NCI-H2107 treated with DMSO at 0.1 percent for 48 hours (cell line): ENCODE measurements around the gene FOXD2.

Experiments
- DNase-seq: peaks from one replicate; lab custom pipeline; 2025; ENCODE audit not compliant: unreplicated experiment; lab: John Stamatoyannopoulos, UW

The FOXD2 gene

DNA sequence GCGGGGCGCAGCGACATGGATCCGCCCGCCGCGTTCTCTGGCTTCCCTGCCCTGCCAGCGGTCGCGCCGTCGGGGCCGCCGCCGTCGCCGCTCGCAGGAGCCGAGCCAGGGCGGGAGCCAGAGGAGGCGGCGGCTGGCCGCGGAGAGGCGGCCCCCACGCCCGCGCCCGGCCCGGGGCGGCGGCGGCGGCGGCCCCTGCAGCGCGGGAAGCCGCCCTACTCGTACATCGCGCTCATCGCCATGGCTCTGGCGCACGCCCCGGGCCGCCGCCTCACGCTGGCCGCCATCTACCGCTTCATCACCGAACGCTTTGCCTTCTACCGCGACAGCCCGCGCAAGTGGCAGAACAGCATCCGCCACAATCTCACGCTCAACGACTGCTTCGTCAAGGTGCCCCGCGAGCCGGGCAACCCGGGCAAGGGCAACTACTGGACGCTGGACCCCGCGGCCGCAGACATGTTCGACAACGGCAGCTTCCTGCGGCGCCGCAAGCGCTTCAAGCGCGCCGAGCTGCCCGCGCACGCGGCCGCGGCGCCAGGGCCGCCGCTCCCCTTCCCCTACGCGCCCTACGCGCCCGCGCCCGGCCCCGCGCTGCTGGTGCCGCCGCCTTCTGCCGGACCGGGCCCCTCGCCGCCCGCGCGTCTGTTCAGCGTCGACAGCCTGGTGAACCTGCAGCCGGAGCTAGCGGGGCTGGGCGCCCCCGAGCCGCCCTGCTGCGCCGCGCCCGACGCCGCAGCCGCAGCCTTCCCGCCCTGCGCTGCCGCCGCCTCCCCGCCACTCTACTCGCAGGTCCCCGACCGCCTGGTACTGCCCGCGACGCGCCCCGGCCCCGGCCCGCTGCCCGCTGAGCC is 21.3 kb upstream of the FOXD2 start:
- DNase-seq = no peak

DNA sequence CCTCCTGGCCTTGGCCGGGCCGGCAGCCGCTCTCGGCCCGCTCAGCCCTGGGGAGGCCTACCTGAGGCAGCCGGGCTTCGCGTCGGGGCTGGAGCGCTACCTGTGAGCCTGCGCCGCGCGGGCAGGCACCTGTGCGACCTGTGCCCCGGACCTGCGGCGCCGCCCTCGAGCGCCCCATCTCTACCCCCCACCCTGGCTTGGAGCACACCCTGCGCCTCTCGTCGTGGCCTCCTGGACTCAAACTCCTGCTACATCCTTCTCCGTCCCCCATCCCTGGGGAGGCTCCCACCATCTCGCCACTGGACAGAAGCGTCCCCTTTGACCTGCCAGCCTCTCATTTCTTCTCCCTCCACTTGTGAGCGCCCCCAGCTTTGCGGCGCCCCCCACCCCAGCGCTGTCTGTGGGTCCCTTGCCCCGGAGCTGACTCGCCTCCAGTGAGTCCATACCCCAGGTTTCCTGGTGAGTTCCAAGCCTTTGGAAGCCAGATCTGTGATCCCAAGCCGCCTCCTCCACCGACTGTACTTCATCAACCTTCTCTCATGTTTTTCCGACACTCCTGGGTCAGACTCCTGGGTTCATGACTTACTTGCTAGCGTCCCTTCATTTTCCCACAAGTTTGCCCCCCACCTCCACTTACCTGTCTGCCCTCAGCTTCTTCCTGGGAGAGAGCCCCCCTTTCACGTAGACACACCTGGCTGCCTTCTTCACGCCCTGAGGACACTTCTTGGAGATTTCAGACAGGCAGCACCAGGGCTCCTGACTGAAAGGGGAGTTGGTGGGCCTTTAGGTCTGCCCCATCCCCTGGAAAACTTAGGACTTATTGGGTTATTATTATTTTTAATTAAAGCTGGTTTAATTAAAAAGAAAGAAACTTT is 20.4 kb upstream of the FOXD2 start:
- no peak for DNase-seq

DNA sequence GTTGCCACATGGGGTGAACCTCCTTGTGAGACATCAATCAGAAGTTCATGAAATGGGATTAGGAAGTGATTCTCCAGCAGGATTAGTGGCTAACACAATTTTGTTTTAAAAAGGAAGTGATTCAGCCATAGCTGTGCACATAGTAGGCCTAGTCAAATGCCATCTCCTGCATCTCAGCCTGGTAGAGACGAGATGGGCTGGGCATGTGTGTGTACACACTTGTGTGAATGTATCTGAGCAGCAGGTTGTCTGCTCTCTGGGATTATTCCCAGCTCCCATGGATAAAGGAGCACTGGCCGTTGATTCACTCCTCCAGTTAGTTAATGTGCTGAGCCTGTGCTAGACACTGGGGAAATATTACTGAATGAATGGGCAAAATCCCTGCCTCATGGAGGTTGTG is 19.7 kb upstream of the FOXD2 start:
- no peak for DNase-seq

DNA sequence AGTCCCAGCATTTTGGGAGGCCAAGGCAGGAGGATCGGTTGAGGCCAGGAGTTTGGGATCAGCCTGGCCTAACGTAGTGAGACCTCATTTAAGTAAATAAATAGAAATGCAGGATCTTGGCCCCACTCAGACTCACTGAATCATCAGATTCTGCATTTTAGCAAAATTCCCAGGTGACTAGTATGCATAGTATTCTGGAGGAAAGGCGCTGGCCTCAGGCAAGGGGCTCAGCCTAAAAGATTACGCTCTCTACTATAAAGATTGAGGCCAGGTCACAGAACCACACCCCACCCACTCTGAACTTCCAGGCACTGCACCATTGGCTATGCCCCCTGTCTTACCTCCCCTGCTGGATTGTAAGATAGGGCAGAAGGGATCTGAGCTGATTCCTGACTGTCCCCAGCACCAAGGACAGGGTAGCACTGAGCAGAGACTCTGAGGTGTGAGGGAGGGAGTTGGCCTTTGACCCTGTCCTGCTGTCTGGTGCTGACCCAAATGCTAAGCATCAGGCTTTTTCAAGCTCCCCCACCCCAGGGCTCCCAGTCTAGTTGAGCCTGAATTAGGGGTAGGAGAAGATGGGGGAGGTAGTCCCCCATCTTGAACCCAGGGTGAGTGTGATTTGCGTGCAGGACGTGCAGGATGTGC is 19.0 kb upstream of the FOXD2 start:
- no peak for DNase-seq

DNA sequence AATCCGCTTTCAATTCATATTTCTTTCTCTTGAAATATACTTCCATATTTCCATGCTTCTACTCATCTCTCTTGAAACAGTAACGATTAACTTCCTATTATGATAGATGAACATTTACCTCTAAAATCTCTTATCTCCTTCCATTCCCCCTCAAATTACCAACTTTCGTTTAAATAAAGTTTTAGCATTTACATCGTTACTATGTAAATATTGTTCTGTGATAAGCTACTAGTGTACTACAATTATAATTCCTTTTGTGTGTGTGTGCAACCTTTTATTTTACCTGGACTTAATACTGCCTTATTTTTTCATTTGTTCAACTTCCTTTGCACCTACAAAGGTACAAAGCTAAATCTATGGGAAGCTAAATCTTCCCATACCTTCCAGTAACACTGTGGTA is 17.3 kb upstream of the FOXD2 start:
- DNase-seq = no peak

DNA sequence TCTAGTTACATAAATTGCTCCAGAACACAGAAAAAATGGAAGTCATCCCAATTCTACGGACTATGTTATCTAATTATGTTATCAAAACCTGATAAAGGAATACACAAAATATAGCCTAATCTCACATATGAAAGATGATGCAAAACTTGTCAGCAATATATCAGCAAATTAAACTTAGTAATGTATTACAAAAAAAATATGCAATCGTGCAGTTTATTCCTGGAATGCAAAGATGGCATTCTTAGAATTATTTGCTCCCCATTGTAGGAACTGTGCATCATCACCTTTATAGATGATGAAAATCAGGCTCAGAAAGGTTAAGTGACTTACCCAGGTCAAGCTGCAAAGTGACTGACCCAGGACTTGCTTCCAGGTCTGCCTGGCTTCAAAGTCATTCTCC is 14.0 kb upstream of the FOXD2 start:
- DNase-seq = no peak

DNA sequence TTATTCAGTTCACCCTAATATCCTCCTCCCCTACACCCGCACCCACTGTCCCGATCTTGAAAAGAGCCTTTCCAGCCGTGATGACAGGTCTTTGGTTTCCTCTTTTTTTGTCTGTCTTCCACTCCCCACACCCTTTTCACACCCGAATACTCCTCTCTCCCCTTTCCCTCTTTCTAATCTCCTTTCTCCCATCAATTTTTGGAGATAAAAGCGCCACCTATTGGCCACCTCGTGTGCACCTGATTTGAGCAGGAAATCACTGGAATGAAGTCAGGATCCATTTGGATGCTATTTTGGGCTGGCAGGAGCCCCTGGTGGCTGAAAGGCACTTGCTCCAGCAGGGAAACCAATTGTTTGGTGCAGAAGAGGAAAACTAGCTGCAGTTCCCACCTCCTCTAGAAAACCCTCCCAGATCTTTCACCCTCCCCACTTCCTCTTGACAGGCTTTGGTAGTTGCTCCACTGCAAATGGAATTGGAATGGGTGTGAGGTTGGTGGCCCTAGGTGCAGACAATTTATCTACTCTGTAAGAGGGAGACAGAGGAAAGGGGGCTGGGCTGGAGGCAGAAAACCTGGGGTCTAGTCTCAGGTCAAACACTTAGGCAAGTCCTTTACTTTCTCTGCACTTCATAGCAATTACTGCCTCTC is 13.4 kb upstream of the FOXD2 start:
- peak; percentile 49 for DNase-seq

DNA sequence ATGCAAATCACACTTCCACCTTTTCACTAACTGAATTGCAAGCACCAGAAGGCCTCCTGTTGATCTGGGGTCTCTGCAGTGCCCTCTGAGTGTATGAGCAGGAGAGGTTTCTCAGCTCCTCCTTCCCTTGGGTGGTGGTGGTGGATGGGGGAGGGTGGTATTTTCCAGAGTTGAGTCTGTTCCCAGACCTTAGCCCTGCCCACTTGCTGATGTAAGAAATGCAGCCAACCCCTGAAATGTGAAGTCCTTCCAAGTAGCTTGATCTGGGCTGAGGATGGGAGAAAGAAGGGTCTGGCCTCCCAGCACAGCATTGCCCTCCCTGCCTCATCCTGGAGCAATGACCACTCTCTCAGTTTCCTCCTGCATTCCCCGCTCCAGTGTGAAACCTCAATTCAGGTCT is 6.3 kb upstream of the FOXD2 start:
- DNase-seq = no peak

DNA sequence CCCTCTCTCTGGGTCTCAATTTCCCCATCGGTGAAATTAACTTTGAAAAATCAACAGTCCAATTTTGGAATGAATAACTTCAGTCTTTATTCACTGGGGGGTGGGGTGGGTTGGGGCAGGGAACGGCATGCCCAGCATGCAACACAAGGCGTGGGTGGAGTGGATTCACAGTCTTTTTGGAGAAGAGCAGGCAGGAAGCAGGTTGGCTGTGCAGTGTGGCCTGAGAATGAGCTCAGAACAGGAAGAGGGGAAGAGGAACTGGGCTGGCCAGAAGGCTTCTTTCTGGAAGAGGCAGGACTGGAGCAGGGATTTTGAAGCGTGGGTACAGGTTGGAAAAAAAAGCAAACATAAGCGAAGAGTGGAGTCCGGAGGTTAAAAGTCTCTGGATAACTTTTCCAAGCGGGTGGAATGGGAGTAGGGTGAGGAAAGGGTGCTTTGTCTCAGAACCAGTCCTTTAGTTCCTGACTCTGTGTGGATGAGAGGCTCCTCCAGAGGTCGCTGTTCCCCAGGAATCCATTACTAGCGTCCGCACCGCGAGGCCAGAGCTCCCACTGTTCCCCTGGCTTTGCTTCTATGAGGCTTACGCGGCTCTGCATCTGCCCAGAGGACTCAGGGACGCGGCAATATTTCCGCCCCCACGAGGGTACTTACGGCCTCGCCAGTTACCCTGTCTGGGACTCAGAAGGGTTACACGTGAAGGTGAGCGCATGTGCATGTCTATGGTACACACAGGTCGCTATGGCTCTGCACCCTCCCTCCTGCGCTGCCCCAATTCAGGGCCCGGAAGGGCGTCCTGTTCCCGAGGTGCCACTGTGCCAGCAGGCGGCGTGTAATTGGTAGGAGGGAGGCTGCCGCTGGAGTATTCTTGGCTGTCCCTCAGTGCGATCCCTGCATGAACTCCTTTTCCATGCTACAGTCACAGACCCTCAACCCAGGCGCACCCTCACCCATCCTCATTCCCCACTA is 5.5 kb upstream of the FOXD2 start:
- no peak for DNase-seq

DNA sequence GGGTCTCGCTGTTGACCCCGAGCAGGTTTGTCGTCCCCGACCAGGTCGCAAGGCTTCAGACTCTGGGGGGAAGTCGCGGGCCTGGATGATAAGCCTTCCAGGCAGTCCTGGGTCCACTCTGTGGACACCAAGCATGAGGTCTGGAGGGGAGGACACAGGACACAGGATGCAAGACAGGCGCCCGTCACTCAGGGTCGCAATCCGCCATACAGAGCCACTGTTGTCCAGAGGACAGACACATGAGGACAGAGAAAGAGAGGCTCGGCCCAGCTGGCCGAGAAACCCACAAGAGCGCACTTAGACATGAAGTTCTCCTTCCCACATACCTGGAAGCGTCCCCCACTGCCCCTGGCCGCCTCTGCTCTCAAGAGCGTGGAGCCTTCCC is 4.8 kb upstream of the FOXD2 start:
- DNase-seq = no peak

DNA sequence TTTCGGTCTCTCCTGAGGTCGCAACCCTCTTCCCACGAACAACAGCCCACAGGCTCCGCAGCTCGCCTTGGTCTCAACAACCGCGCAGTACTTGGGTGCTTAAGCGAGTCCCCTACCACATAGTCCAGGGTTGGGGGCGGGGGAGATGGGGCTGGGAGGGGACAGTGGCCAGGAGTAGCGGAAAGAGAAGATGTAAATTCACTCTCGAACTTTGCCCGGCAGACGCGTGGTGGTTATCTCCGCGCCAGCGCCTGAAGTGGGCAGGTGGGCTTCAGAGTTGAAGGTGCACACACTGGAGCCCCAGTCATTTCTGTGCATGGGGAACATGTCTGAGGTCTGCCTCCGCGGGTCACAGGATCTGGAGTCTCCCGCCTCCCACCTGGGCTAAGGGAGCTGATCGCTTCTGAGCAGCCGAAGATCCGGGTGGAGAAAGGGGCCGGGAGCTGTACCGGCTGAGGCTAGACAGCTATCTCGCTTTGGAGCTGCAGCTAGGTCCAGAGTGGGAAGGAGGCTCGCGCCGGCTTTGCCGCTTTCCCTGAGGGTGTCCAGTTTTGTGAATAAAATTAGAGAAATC is 4.3 kb upstream of the FOXD2 start:
- no peak for DNase-seq

DNA sequence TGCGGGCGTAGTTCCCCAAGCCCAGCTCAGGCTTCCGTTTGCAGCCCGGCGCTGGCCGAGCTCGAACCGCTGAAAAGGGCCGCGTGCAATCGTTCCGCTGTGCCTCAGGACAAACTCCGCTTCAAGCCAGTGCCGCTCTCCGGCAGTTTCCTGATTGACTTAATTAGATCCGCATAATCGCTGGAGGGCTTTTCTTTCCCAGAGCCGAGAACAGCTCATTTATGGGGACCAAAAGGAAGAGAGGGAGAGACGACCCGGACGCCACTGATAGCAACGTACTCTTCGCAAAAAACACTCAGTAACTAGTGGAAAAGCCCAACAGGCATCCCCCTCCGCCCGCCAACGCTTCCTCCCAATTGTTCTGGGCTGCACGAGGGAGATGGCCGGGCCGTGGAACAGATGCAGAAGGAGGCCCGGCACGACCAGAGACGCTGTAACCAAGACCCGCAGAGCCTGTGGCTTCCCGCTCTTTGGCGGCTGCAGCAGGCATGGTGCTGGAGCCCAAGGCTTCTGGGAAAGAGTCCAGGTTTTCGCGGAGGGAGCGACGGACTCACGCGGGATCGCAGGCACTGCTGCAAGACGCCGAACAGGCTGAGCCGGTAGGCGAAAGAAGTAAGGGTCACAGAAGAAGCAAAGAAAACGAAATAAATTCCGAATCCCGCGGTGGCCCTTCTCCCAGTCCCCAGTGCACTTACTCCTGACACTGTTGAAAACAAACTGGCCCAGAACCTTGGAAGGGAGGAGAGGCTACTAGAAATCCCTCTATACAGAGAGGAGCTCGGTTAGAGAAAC is 3.6 kb upstream of the FOXD2 start:
- DNase-seq = no peak

DNA sequence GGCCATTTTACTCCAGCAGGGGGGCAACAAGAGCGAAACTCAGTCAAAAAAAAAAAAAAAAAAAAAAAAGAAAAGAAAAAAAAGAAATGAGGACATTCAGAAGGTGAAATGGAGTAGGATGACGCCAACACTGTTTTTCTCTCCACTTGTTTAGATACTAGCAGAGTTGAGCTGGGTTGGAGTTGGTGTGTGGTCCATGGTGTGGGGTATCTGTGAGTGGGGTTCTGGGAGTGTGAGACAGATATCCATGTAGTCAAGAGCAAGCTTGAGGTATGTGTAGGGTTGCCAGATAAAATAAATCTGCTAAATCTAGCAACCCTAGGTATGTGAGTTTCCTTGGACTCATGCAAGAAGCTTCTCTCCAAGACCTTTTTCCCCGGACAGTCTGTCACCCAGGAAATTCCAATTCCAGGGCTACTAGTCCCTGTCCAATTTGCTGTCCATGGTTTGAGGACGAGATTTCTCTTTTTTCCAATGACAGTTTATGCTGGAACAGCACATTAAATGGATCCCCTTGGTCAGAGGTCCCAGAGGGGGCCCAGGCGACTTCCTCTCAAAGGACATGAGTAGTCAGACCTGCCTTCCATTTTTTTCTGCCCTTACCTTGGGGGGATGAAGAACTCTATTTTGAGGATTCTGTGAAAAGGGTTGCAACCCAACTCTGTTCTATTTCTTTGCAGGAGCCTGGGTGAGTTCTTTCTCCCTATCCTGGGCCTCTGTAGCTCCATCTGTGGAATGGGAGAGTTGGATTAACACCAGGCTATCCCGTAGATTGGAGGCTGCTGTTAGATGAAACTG is 2.1 kb upstream of the FOXD2 start:
- no peak for DNase-seq

DNA sequence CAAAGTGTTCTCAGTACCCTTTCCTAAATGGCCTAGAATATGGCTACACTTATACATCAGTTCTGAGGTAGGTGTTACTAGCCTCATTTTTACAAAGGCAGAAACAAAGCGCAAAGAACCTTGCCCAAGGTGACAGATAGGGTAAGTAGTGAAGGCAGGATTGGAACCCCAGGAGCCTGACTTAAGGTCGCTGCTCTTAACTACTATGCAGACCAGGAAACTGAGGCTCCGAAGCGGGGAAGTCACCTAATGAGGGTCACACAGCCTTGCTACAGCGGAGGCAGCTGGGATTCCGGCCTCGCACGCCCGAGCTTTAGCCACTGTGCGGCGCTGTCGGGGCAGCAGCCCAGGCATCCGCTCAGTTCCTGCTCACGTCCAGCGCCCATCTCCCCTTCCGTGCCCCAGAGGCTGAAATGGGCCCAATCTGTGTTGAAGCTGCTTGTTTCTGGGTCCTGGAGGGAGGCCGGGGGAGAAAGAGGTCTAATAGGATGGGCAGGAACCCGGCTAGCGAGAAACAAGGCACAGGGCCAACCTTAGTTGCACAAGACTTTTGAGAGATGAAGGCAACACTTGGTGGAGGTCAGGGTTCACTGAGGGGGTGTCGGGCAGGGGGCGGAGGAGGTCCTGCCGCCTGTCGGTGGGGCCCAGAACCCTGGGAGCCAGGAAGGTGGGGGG is 1.4 kb upstream of the FOXD2 start:
- DNase-seq = peak; percentile 43

DNA sequence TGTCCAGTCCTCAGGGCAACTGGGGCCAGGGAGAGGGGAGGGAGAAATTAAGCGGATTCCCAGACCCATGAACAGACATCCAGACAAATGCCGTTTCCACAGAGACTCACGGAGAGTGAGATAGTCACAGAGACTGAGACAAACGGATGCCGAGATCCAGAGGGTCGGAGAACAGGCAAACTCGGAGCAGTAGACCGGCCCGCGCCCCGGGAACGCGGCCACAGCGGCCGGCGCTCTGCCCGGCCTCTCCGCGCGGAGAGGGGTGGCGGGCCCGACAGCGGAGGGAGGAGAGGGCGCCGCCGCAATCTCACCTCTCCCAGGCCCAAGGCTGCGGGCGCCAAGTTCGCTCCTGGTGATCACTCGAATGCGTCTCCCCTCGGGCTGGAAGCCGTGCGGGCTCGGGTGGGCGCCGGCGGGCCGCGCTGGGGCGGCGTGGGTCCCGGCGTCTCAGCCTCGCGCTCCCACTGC is 831 bp upstream of the FOXD2 start:
- no peak for DNase-seq

DNA sequence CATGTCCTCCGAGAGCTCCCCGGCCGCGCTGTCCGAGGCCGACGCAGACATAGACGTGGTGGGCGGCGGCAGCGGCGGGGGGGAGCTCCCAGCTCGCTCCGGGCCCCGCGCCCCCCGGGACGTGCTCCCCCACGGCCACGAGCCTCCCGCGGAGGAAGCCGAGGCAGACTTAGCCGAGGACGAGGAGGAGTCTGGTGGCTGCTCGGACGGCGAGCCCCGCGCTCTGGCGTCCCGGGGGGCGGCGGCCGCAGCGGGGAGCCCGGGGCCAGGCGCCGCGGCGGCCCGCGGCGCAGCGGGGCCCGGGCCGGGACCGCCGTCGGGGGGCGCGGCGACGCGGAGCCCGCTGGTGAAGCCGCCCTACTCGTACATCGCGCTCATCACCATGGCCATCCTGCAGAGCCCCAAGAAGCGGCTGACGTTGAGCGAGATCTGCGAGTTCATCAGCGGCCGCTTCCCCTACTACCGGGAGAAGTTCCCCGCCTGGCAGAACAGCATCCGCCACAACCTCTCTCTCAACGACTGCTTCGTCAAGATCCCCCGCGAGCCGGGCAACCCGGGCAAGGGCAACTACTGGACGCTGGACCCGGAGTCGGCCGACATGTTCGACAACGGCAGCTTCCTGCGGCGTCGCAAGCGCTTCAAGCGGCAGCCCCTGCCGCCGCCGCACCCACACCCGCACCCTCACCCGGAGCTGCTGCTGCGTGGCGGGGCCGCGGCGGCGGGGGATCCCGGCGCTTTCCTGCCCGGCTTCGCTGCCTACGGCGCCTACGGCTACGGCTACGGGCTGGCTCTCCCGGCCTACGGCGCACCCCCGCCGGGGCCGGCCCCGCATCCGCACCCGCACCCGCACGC is 547 bp downstream of the FOXD2 start:
- no peak for DNase-seq
